Vagina (tissue), 2 donors: Measurements from ENCODE around the gene OR51G2.

Experiments
- CTCF ChIP-seq, 3 experiments: fragments of 450-650 bp in 2 of 3; fragments of 200-600 bp in 1 of 3; sonication (generic) in 1 of 3; IDR thresholded peaks; one replicate each; pipeline ENCODE4 v1.5.1; 2017 to 2019; ENCODE audit warnings: antibody characterized with exemption in 3 of 3, mild to moderate bottlenecking in 2 of 3, moderate library complexity in 2 of 3
- POLR2A ChIP-seq, 2 donors: fragments of 450-650 bp; IDR thresholded peaks; one replicate each; pipeline ENCODE4 v1.6.1; 2017; ENCODE audit warnings: antibody characterized with exemption in 2 of 2, mild to moderate bottlenecking in 2 of 2, moderate library complexity in 2 of 2
- POLR2AphosphoS5 ChIP-seq, 2 donors: sonication (generic); formaldehyde crosslinking; IDR thresholded peaks; one replicate each; pipeline ENCODE4 v1.9.0; 2017; ENCODE audit warnings: antibody characterized with exemption in 2 of 2, mild to moderate bottlenecking in 2 of 2, low read depth in 1 of 2; ENCODE audit not compliant: insufficient read depth in 1 of 2

DNA sequence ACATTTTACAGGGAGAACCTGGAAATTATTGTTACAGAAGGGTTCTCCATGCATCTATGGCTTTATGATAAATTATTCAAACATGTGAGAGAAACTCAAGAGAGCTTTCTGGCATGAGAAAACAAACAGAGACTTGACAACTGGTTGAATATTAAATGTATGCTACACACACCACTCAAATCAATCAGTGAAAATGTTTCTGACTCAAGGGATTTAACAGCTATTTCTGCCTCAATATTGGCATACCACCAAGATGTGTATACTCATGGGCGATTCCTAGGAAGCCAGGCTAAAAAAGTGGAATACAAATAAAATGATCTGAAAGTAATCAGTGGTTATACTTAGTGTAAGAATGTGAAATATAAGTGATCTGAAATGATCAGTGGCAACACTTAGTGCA, 53.3 kb downstream of the OR51G2 start:
- TF ChIP-seq CTCF (IDR thresholded peaks at IDR 0.05) (no peak), POLR2AphosphoS5 (IDR thresholded peaks at IDR 0.05; ENCODE audit: insufficient read depth in 1 of 2, low read depth in 1 of 2) (no peak), POLR2A (IDR thresholded peaks at IDR 0.05) (no peak)
